ENCODE results near the gene RGL3. TPM values are rescaled to one million over a fixed set of nuclear protein-coding genes. Genes with fewer than 3 reads are reported as not detected.
A peak's percentile ranks its signal among the peaks of the same experiment; 100 is the strongest.
"Not testable (repeated sequence)": the region's sequence is repeated elsewhere in the genome, so short reads cannot be mapped to it uniquely, and the experiment has no call there.

Gene RGL3
- total RNA-seq, 2 donors from 2014 or later = 5.1 to 8.6 TPM

GRCh38 chr19:11380653-11381537 lies 38.2 kb downstream of the RGL3 start:
- intact Hi-C loops (cut with DNase I) = loop anchor here (2.0 to 10.0 kb wide), 2 partner anchors 54 to 204 kb away; partner anchors contain the start of genes ODAD3 and PRKCSH
- peak; percentile 87 for TF ChIP-seq POLR2A (IDR thresholded peaks at IDR 0.05)
- peak; percentile 76 to 93 (median 86) for TF ChIP-seq CTCF (IDR thresholded peaks at IDR 0.05)
- TF ChIP-seq POLR2AphosphoS5 (IDR thresholded peaks at IDR 0.05) = peak; percentile 98

DNA sequence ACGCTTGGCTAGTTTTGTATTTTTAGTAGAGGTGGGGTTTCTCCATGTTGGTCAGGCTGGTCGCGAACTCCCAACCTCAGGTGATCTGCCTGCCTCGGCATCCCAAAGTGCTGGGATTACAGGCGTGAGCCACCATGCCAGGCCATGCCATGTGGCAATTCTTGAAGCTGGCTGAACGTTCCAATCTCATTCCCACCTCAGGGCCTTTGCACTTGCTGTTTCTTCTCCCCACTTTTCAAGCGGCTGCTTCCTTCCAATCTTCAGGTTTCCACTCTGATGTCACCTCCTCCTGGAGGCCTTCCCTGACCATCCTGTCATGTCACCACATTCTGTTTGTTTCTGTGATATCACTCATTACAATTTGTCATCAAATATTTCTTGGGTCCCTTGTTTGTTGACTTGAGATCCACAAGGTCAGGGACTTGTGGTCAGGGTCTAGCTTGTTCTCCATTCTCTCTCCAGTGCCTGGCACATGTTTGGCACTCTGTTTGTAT lies 39.2 kb downstream of the RGL3 start:
- H3K27ac ChIP-seq = peak overlapping the region; percentile 87 to 91
- intact Hi-C loops (cut with DNase I) = loop anchor here (2.0 to 10.0 kb wide), 3 partner anchors 43 to 205 kb away; partner anchors contain the start of genes ODAD3, PRKCSH and RAB3D

More at GRCh38 chr19:11380653-11381537, 38.2 kb downstream of the RGL3 start:
- H3K36me3 ChIP-seq = no peaks in the 10 kb centered on the region
- H3K4me3 ChIP-seq = peak overlapping the region; percentile 39 to 41
- DNase-seq (ENCODE audit: low spot score) = peak; percentile 96
- H3K9me3 ChIP-seq = no peaks in the 10 kb centered on the region
- WGBS = 2% methylated on average over 38 of the region's 54 CpGs
- H3K4me1 ChIP-seq (replicated peaks) = peaks cover 20% of the 10 kb centered on the region
- no peaks in the 10 kb centered on the region for H3K27me3 ChIP-seq (replicated peaks; ENCODE audit: insufficient read depth)
- H3K27ac ChIP-seq = peak overlapping the region; percentile 87 to 91

GRCh38 chr19:11379269-11379845 lies 39.8 kb downstream of the RGL3 start:
- not testable (repeated sequence) for H3K36me3 ChIP-seq; H3K4me3 ChIP-seq; H3K27me3 ChIP-seq (replicated peaks; ENCODE audit: insufficient read depth); DNase-seq (ENCODE audit: low spot score); H3K9me3 ChIP-seq
- H3K4me1 ChIP-seq (replicated peaks) = peaks cover 22% of the 10 kb centered on the region
- peak overlapping the region; percentile 60 to 94 for H3K27ac ChIP-seq
- intact Hi-C loops (cut with DNase I) = loop anchor here (5.0 kb wide), 1 partner anchor 42 kb away; the partner anchor contains the start of gene RAB3D
- 92% methylated on average over 14 of the region's 14 CpGs for WGBS

More for the DNA sequence above, 39.2 kb downstream of the RGL3 start:
- no peak for DNase-seq (ENCODE audit: low spot score)
- H3K4me1 ChIP-seq (replicated peaks) = peaks cover 22% of the 10 kb centered on the region
- WGBS = 92% methylated on average over 7 of the region's 7 CpGs
- no peaks in the 10 kb centered on the region for H3K27me3 ChIP-seq (replicated peaks; ENCODE audit: insufficient read depth)
- no peaks in the 10 kb centered on the region for H3K9me3 ChIP-seq
- TF ChIP-seq CTCF (IDR thresholded peaks at IDR 0.05) (no peak), POLR2AphosphoS5 (IDR thresholded peaks at IDR 0.05) (no peak), POLR2A (IDR thresholded peaks at IDR 0.05) (no peak)
- H3K36me3 ChIP-seq = no peaks in the 10 kb centered on the region
- H3K4me3 ChIP-seq = peak overlapping the region in 1 of 2 donors; percentile 41

GRCh38 chr19:11378319-11379189 lies 40.6 kb downstream of the RGL3 start:
- TF ChIP-seq CTCF (IDR thresholded peaks at IDR 0.05) = peak in 2 of 4 experiments; percentile 32 to 38
- peak; percentile 81 for TF ChIP-seq POLR2AphosphoS5 (IDR thresholded peaks at IDR 0.05)
- TF ChIP-seq POLR2A (IDR thresholded peaks at IDR 0.05) = peak; percentile 30
- no peaks in the 10 kb centered on the region for H3K27me3 ChIP-seq (replicated peaks; ENCODE audit: insufficient read depth)
- no peaks in the 10 kb centered on the region for H3K9me3 ChIP-seq
- 24% methylated on average over 4 of the region's 8 CpGs for WGBS
- peak overlapping the region; percentile 60 to 94 for H3K27ac ChIP-seq
- H3K4me3 ChIP-seq = no peak overlapping the region
- H3K36me3 ChIP-seq = no peaks in the 10 kb centered on the region
- intact Hi-C loops (cut with DNase I) = loop anchor here (5.0 kb wide), 1 partner anchor 41 kb away; the partner anchor contains the start of gene RAB3D
- peaks cover 15% of the 10 kb centered on the region for H3K4me1 ChIP-seq (replicated peaks)
- peak; percentile 57 for DNase-seq (ENCODE audit: low spot score)

Data from prostate gland (tissue), 2 donors.